NT2/D1 (cell line): ENCODE measurements around the gene PCSK6.

Experiments
- SUZ12 ChIP-seq: IDR thresholded peaks from 2 replicates; pipeline ENCODE4 v1.6.1; 2011; ENCODE audit not compliant: insufficient read length, insufficient read depth; ENCODE audit errors: extremely low read depth
- YY1 ChIP-seq: IDR thresholded peaks from 2 replicates; pipeline ENCODE4 v1.6.1; 2011; ENCODE audit not compliant: insufficient read length, insufficient read depth
- ZNF274 ChIP-seq: IDR thresholded peaks from 2 replicates; pipeline ENCODE4 v1.6.1; 2011; ENCODE audit warnings: mild to moderate bottlenecking, low read depth, low read length

- TF ChIP-seq ZNF274 (no peak), YY1 (no peak), SUZ12 (no peak)
These were observed 98.1 kb downstream of the PCSK6 start for GRCh38 chr15:101391431-101391830.
